Lower lobe of right lung (tissue), 2 donors: ENCODE data around the gene TMED8. TPM values are rescaled to one million over a fixed set of nuclear protein-coding genes. Genes with fewer than 3 reads are reported as not detected.

Experiments used
- ATAC-seq, 2 donors: fragments of 200-7000 bp; cut with Tn5 transposase; one replicate each; pipeline ENCODE4 v1.9.1; 2020 to 2022; ENCODE audit warnings: mild to moderate bottlenecking in 2 of 2, moderate library complexity in 2 of 2
- DNase-seq: peaks from one replicate; pipeline ENCODE4 v3.0.0-alpha.2; 2020
- H3K27ac ChIP-seq: fragments of 200-600 bp; one replicate; pipeline ENCODE4 v1.8.0; 2022
- H3K27me3 ChIP-seq: fragments of 200-600 bp; one replicate; pipeline ENCODE4 v1.8.0; 2022; ENCODE audit warnings: low read depth
- H3K36me3 ChIP-seq: fragments of 200-600 bp; one replicate; pipeline ENCODE4 v1.8.0; 2022; ENCODE audit warnings: mild to moderate bottlenecking
- H3K4me1 ChIP-seq: fragments of 200-600 bp; one replicate; pipeline ENCODE4 v1.8.0; 2022
- H3K4me3 ChIP-seq: fragments of 200-600 bp; one replicate; pipeline ENCODE4 v1.8.0; 2022; ENCODE audit warnings: mild to moderate bottlenecking
- H3K9me3 ChIP-seq: fragments of 200-600 bp; one replicate; pipeline ENCODE4 v1.8.0; 2022
- intact Hi-C: fragments of 100-400 bp; cut with DNase I; formaldehyde crosslinking; loops from one replicate; pipeline ENCODE4 v1.11.0; 2022
- total RNA-seq: library from RNA; stranded (reverse); fragmentation: NEBNext Ultra II Directional; extraction: Animal tissue kit (Norgen Biotek cat#: 25700); gene quantifications from one replicate; pipeline ENCODE4 v1.2.1, GENCODE V29; 2021
- TF ChIP-seq, protein P1 (sequence below): fragments of 200-600 bp; IDR thresholded peaks from one replicate; pipeline ENCODE4 v1.8.0; 2022; ENCODE audit warnings: antibody characterized with exemption, mild to moderate bottlenecking
- donor health status: DM: no; HTN: yes; CAD: no; lungs with severe emphysema.

TMED8 gene
- total RNA-seq, 1 donor from 2014 or later: 12.1 TPM

GRCh38 chr14:77359626-77360025, 17.3 kb downstream of the TMED8 start:
- DNase-seq (no peak), ATAC-seq (no peak)
- H3K27ac ChIP-seq: no peak overlapping the region
- no peaks in the 10 kb centered on the region for H3K27me3 ChIP-seq
- intact Hi-C loops: no loop called here
- no peak overlapping the region for H3K4me3 ChIP-seq
- H3K36me3 ChIP-seq: no peaks in the 10 kb centered on the region
- no peaks in the 10 kb centered on the region for H3K9me3 ChIP-seq
- H3K4me1 ChIP-seq: no peaks in the 10 kb centered on the region
- TF ChIP-seq, protein P1, sequence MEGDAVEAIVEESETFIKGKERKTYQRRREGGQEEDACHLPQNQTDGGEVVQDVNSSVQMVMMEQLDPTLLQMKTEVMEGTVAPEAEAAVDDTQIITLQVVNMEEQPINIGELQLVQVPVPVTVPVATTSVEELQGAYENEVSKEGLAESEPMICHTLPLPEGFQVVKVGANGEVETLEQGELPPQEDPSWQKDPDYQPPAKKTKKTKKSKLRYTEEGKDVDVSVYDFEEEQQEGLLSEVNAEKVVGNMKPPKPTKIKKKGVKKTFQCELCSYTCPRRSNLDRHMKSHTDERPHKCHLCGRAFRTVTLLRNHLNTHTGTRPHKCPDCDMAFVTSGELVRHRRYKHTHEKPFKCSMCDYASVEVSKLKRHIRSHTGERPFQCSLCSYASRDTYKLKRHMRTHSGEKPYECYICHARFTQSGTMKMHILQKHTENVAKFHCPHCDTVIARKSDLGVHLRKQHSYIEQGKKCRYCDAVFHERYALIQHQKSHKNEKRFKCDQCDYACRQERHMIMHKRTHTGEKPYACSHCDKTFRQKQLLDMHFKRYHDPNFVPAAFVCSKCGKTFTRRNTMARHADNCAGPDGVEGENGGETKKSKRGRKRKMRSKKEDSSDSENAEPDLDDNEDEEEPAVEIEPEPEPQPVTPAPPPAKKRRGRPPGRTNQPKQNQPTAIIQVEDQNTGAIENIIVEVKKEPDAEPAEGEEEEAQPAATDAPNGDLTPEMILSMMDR: no peak

- no peak overlapping the region for H3K27ac ChIP-seq
- H3K9me3 ChIP-seq: no peaks in the 10 kb centered on the region
- intact Hi-C loops: no loop called here
- H3K4me3 ChIP-seq: no peak overlapping the region
- TF ChIP-seq, protein P1: no peak
- ATAC-seq: no peak
- no peak for DNase-seq
- no peaks in the 10 kb centered on the region for H3K27me3 ChIP-seq
- no peaks in the 10 kb centered on the region for H3K36me3 ChIP-seq
- H3K4me1 ChIP-seq: no peaks in the 10 kb centered on the region
Measured at GRCh38 chr14:77356899-77357298, 20.0 kb downstream of the TMED8 start.

GRCh38 chr14:77355811-77356210, 21.1 kb downstream of the TMED8 start:
- intact Hi-C loops: no loop called here
- no peaks in the 10 kb centered on the region for H3K4me1 ChIP-seq
- no peaks in the 10 kb centered on the region for H3K9me3 ChIP-seq
- H3K4me3 ChIP-seq: no peak overlapping the region
- TF ChIP-seq, protein P1: no peak
- no peak for ATAC-seq
- no peak overlapping the region for H3K27ac ChIP-seq
- peaks cover under 1% of the 10 kb centered on the region for H3K36me3 ChIP-seq
- no peak for DNase-seq
- no peaks in the 10 kb centered on the region for H3K27me3 ChIP-seq

DNA sequence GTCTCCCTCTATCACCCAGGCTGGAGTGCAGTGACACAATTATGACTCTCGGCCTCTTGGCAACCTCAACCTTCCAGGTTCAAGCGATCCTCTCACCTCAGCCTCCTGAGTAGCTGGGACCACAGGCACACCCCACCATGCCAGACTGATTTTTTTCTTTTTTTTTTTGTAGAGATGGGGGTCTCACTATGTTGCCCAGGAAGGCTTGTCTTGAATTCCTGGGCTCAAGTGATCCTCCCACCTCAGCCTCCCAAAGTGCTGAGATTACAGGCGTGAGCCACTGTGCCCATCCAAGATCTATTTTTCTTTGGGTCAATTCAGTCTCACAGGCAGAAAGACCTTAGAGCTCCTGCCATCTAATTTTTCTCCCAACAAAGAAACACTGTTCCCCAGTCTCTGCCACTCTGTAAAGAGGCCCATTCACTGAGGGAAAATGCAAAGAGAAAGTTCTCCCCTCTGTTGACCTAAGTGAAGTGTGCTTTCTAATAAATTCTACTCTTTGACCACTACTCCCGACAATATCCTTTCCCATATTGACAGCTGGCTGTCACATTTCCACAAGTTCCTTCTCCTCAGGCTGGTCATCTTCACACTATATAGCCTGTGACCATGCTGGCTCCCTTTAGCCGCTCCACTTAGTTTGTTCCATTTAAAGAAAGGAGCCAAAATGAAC, 23.3 kb downstream of the TMED8 start:
- H3K36me3 ChIP-seq: peaks cover 17% of the 10 kb centered on the region
- TF ChIP-seq, protein P1: no peak
- no peak overlapping the region for H3K27ac ChIP-seq
- no peak overlapping the region for H3K4me3 ChIP-seq
- intact Hi-C loops: no loop called here
- DNase-seq: no peak
- ATAC-seq: no peak
- no peaks in the 10 kb centered on the region for H3K9me3 ChIP-seq
- no peaks in the 10 kb centered on the region for H3K27me3 ChIP-seq
- H3K4me1 ChIP-seq: no peaks in the 10 kb centered on the region

GRCh38 chr14:77347751-77348150, 29.1 kb downstream of the TMED8 start:
- peaks cover 26% of the 10 kb centered on the region for H3K36me3 ChIP-seq
- DNase-seq: no peak
- H3K27ac ChIP-seq: no peak overlapping the region
- TF ChIP-seq, protein P1: no peak
- no peaks in the 10 kb centered on the region for H3K9me3 ChIP-seq
- intact Hi-C loops: no loop called here
- H3K4me3 ChIP-seq: no peak overlapping the region
- H3K4me1 ChIP-seq: no peaks in the 10 kb centered on the region
- no peaks in the 10 kb centered on the region for H3K27me3 ChIP-seq
- ATAC-seq: peak in 1 of 2 donors; percentile 30
